NB4 (cell line): ENCODE measurements around the gene PXT1.

Source experiments
- CTCF ChIP-seq: IDR thresholded peaks from one replicate; pipeline ENCODE4 v1.5.1; 2012; ENCODE audit warnings: low read depth, low read length
- POLR2A ChIP-seq: IDR thresholded peaks from 2 replicates; pipeline ENCODE4 v1.6.1; 2011; ENCODE audit warnings: mild to moderate bottlenecking; ENCODE audit not compliant: insufficient read length; ENCODE audit errors: extremely low read depth
- TF ChIP-seq, protein P1 (sequence below): IDR thresholded peaks from 2 replicates; pipeline ENCODE4 v1.6.1; 2011; ENCODE audit warnings: low read depth, low read length

- no peak for TF ChIP-seq CTCF
- no peak for TF ChIP-seq POLR2A
- TF ChIP-seq, protein P1, sequence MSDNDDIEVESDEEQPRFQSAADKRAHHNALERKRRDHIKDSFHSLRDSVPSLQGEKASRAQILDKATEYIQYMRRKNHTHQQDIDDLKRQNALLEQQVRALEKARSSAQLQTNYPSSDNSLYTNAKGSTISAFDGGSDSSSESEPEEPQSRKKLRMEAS, result no peak
Measured at GRCh38 chr6:36455486-36456027, 12.9 kb upstream of the PXT1 start.
